Subcutaneous abdominal adipose tissue (tissue), 5 donors: ENCODE data around the gene RIMS4.

ENCODE experiments used
- H3K27ac ChIP-seq: one replicate; pipeline ENCODE4 v1.7.0; 2013; ENCODE audit warnings: low read depth, mild to moderate bottlenecking, inconsistent platforms, low read length, moderate library complexity
- H3K27me3 ChIP-seq, 5 donors: one replicate each; pipeline ENCODE4 v1.7.0; 2013; ENCODE audit warnings: low read length in 5 of 5, inconsistent platforms in 1 of 5; ENCODE audit not compliant: control insufficient read depth in 5 of 5, insufficient read depth in 4 of 5
- H3K36me3 ChIP-seq, 5 donors: one replicate each; pipeline ENCODE4 v1.7.0; 2013; ENCODE audit warnings: low read length in 5 of 5; ENCODE audit not compliant: control insufficient read depth in 5 of 5, insufficient read depth in 5 of 5
- H3K4me1 ChIP-seq, 5 donors: one replicate each; pipeline ENCODE4 v1.7.0; 2013; ENCODE audit warnings: low read length in 5 of 5, mild to moderate bottlenecking in 3 of 5, moderate library complexity in 1 of 5; ENCODE audit not compliant: control insufficient read depth in 5 of 5, insufficient read depth in 5 of 5
- H3K4me3 ChIP-seq, 5 donors: one replicate each; pipeline ENCODE4 v1.7.0; 2013; ENCODE audit warnings: low read length in 5 of 5, low read depth in 1 of 5
- H3K9ac ChIP-seq, 5 donors: one replicate each; pipeline ENCODE4 v1.7.0; 2013; ENCODE audit warnings: low read length in 5 of 5, mild to moderate bottlenecking in 4 of 5, moderate library complexity in 3 of 5
- H3K9me3 ChIP-seq, 5 donors: one replicate each; pipeline ENCODE4 v1.7.0; 2013; ENCODE audit warnings: low read length in 5 of 5; ENCODE audit not compliant: control insufficient read depth in 5 of 5
- donor health status: healthy.
- donor health status: healthy.
- donor health status: healthy.
- donor health status: healthy.
- donor health status: healthy.

The RIMS4 gene

GRCh38 chr20:44802702-44803101 lies 7.6 kb downstream of the RIMS4 start:
- H3K9ac ChIP-seq = no peak overlapping the region
- no peak overlapping the region for H3K4me3 ChIP-seq
- H3K9me3 ChIP-seq = no peaks in the 10 kb centered on the region
- H3K27ac ChIP-seq = no peak overlapping the region
- peaks cover 0 to 22% (median 10%) of the 10 kb centered on the region in 5 donors for H3K27me3 ChIP-seq
- H3K36me3 ChIP-seq = no peaks in the 10 kb centered on the region
- H3K4me1 ChIP-seq = peaks cover 0 to 9% (median 0%) of the 10 kb centered on the region in 5 donors

- Histone ChIP-seq H3K4me3 (no peak overlapping the region), H3K27ac (no peak overlapping the region), H3K27me3 (peaks cover 2 to 15% (median 6%) of the 10 kb centered on the region in 5 donors), H3K36me3 (no peaks in the 10 kb centered on the region), H3K4me1 (peaks cover 0 to 6% (median 0%) of the 10 kb centered on the region in 5 donors), H3K9ac (no peak overlapping the region), H3K9me3 (no peaks in the 10 kb centered on the region)
Observed at GRCh38 chr20:44800391-44801046, 9.8 kb downstream of the RIMS4 start.

- Histone ChIP-seq H3K27ac (no peak overlapping the region), H3K4me3 (no peak overlapping the region), H3K36me3 (no peaks in the 10 kb centered on the region), H3K4me1 (peaks cover 0 to 6% (median 0%) of the 10 kb centered on the region in 5 donors), H3K9ac (no peak overlapping the region), H3K27me3 (peaks cover 2 to 19% (median 9%) of the 10 kb centered on the region in 5 donors), H3K9me3 (no peaks in the 10 kb centered on the region)
Observed at GRCh38 chr20:44799691-44800090, 10.7 kb downstream of the RIMS4 start.

GRCh38 chr20:44796758-44797457 lies 13.4 kb downstream of the RIMS4 start:
- no peak overlapping the region for H3K4me3 ChIP-seq
- no peaks in the 10 kb centered on the region for H3K36me3 ChIP-seq
- H3K9ac ChIP-seq = no peak overlapping the region
- H3K27ac ChIP-seq = no peak overlapping the region
- no peaks in the 10 kb centered on the region for H3K9me3 ChIP-seq
- peaks cover 0 to 10% (median 7%) of the 10 kb centered on the region in 5 donors for H3K27me3 ChIP-seq
- H3K4me1 ChIP-seq = peaks cover 0 to 6% (median 0%) of the 10 kb centered on the region in 5 donors

- Histone ChIP-seq H3K4me1 (peaks cover 0 to 4% (median 0%) of the 10 kb centered on the region in 5 donors), H3K27me3 (peaks cover 0 to 13% (median 9%) of the 10 kb centered on the region in 5 donors), H3K4me3 (no peak overlapping the region), H3K36me3 (no peaks in the 10 kb centered on the region), H3K27ac (no peak overlapping the region), H3K9me3 (no peaks in the 10 kb centered on the region), H3K9ac (no peak overlapping the region)
Observed at GRCh38 chr20:44796311-44796710, 14.0 kb downstream of the RIMS4 start.

DNA sequence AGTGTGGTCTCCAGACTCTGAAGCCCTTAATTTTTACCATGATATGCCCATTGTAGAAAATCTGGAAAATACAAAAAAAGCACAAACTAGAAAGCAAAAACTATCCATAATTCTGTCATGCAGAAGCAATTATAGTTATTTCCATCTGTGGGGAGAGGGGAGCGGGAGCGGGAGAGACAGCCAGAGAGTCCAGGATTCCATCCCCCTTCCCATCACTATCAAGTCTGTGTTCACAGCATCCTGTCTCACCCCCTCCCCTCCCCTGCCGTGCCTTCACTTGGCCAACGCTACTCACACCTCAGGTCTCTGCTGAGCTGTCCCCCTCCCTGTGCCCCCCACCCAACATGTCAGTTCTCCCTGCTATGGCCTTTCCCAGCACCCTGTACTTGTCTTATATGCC lies 14.5 kb downstream of the RIMS4 start:
- Histone ChIP-seq H3K27ac (no peak overlapping the region), H3K36me3 (no peaks in the 10 kb centered on the region), H3K9ac (no peak overlapping the region), H3K4me1 (no peaks in the 10 kb centered on the region), H3K4me3 (no peak overlapping the region), H3K9me3 (no peaks in the 10 kb centered on the region), H3K27me3 (peaks cover 3 to 13% (median 9%) of the 10 kb centered on the region in 5 donors)

- Histone ChIP-seq H3K4me1 (no peaks in the 10 kb centered on the region), H3K9me3 (no peaks in the 10 kb centered on the region), H3K9ac (no peak overlapping the region), H3K27me3 (peaks cover 10 to 24% (median 12%) of the 10 kb centered on the region in 5 donors), H3K4me3 (no peak overlapping the region), H3K36me3 (no peaks in the 10 kb centered on the region), H3K27ac (no peak overlapping the region)
Observed at GRCh38 chr20:44792796-44793195, 17.6 kb downstream of the RIMS4 start.

GRCh38 chr20:44790638-44791393 lies 19.5 kb downstream of the RIMS4 start:
- Histone ChIP-seq H3K9ac (no peak overlapping the region), H3K9me3 (no peaks in the 10 kb centered on the region), H3K4me3 (no peak overlapping the region), H3K36me3 (no peaks in the 10 kb centered on the region), H3K27me3 (peaks cover 9 to 29% (median 18%) of the 10 kb centered on the region in 5 donors), H3K27ac (no peak overlapping the region), H3K4me1 (no peaks in the 10 kb centered on the region)

- H3K27me3 ChIP-seq = peaks cover 7 to 24% (median 19%) of the 10 kb centered on the region in 5 donors
- no peak overlapping the region for H3K4me3 ChIP-seq
- H3K9me3 ChIP-seq = no peaks in the 10 kb centered on the region
- H3K27ac ChIP-seq = no peak overlapping the region
- no peaks in the 10 kb centered on the region for H3K36me3 ChIP-seq
- no peaks in the 10 kb centered on the region for H3K4me1 ChIP-seq
- no peak overlapping the region for H3K9ac ChIP-seq
Observed at GRCh38 chr20:44788706-44789456, 21.5 kb downstream of the RIMS4 start.
